ENCODE results near the gene MRPL21. TPM values are rescaled to one million over a fixed set of nuclear protein-coding genes. Genes with fewer than 3 reads are reported as not detected.

MRPL21 gene
- total RNA-seq, 1 donor from 2014 or later = 37.2 TPM

DNA sequence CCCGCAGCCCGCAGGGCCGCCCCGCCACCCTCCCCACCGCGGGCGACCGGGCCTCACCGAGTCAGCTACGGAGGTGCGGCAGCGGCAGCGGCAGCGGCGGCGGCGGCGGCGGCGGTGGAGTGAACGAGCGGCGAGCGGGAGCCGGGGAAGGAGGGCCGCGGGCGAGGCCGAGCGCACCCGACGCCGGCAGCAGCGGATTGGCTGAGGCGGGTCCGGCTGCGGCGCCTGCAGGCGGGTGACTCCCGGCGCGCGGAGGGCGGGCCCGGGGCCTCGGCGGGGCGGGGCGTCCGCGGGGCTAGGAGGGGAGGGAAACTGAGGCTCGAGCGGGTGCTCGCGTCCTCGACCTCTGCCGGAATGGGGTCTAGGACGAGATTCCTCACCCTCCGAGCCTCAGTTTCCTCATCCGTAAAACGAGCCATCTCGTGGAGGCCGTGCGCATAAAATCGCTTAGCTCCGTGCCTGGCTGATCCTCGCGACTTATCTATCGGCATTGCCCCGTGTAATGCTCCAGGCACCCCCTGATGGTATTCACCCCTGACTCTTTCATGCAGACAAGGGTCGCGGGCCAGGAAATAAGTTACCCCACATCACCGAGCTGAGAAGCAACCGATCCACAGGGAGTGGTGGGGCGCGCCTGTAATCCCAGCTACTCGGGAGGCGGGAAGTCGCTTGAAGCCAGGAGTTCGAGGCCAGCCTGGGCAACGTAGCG, 61.8 kb downstream of the MRPL21 start, which contains the start of gene CPT1A:
CPT1A (minus strand) TSS at position 199 of the 709 bp plus-strand sequence. CDS start 26,442 bp downstream, outside the sequence.
- DNase-seq (ENCODE audit: low read depth) = no peak

Other genes with a start within 250 kb of the MRPL21 start
- gene GAL, start 219.3 kb downstream of the MRPL21 start, total RNA-seq = 0.87 TPM in 1 of 2 replicates, not detected in the other
- gene TESMIN, start 152.3 kb downstream of the MRPL21 start, total RNA-seq = 2.9 and 5.0 TPM in 2 replicates
- gene CPT1A, start 61.9 kb downstream of the MRPL21 start, total RNA-seq = 7.5 and 18.9 TPM in 2 replicates
- 5.4 and 12.8 TPM in 2 replicates for gene IGHMBP2, start 59 bp upstream of the MRPL21 start, total RNA-seq
- not detected in 2 replicates for gene MRGPRD, start 77.2 kb upstream of the MRPL21 start, total RNA-seq
- gene MRGPRF, start 109.4 kb upstream of the MRPL21 start, total RNA-seq = 0.10 TPM in 1 of 2 replicates, not detected in the other
- 9.9 and 15.6 TPM in 2 replicates for gene TPCN2, start 145.1 kb upstream of the MRPL21 start, total RNA-seq